ENCODE measurements around the gene RABGGTA.
"Not testable (repeated sequence)": the region's sequence is repeated elsewhere in the genome, so short reads cannot be mapped to it uniquely, and the experiment has no call there.

Gene RABGGTA

GRCh38 chr14:24259282-24260025 lies 11.9 kb downstream of the RABGGTA start:
- DNase-seq = no peak

GRCh38 chr14:24258548-24259265 lies 12.7 kb downstream of the RABGGTA start:
- DNase-seq = no peak

- no peak for DNase-seq
Measured at GRCh38 chr14:24258119-24258518, 13.3 kb downstream of the RABGGTA start.

- no peak for DNase-seq
Measured at GRCh38 chr14:24256960-24257359, 14.4 kb downstream of the RABGGTA start.

- no peak for DNase-seq
Measured at GRCh38 chr14:24255931-24256711, 15.3 kb downstream of the RABGGTA start.

GRCh38 chr14:24255438-24255837 lies 16.0 kb downstream of the RABGGTA start:
- DNase-seq = no peak

- DNase-seq = no peak
Measured at GRCh38 chr14:24254630-24255392, 16.6 kb downstream of the RABGGTA start.

- no peak for DNase-seq
Measured at GRCh38 chr14:24253936-24254335, 17.5 kb downstream of the RABGGTA start.

- no peak for DNase-seq
Measured at GRCh38 chr14:24252289-24253124, 18.9 kb downstream of the RABGGTA start.

- no peak for DNase-seq
Measured at GRCh38 chr14:24251880-24252288, 19.5 kb downstream of the RABGGTA start.

- no peak for DNase-seq
Measured at GRCh38 chr14:24250354-24250753, 21.0 kb downstream of the RABGGTA start.

- no peak for DNase-seq
Measured at GRCh38 chr14:24249230-24250021, 22.0 kb downstream of the RABGGTA start.

- DNase-seq = no peak
Measured at GRCh38 chr14:24247422-24247821, 24.0 kb downstream of the RABGGTA start.

GRCh38 chr14:24246765-24247212 lies 24.6 kb downstream of the RABGGTA start:
- DNase-seq = no peak

GRCh38 chr14:24245350-24245749 lies 26.0 kb downstream of the RABGGTA start:
- DNase-seq = not testable (repeated sequence)

- no peak for DNase-seq
Measured at GRCh38 chr14:24243336-24243836, 28.0 kb downstream of the RABGGTA start.

- DNase-seq = peak; percentile 93
Measured at GRCh38 chr14:24241829-24242443, 29.5 kb downstream of the RABGGTA start.

GRCh38 chr14:24240110-24240918 lies 31.1 kb downstream of the RABGGTA start:
- DNase-seq = no peak

- DNase-seq = no peak
Measured at GRCh38 chr14:24238527-24239037, 32.8 kb downstream of the RABGGTA start.
